Prostate gland (tissue), 2 donors: Measurements from ENCODE around the gene FAM177B. TPM values are rescaled to one million over a fixed set of nuclear protein-coding genes. Genes with fewer than 3 reads are reported as not detected.

ENCODE experiments used
- DNase-seq: peaks from one replicate; pipeline ENCODE4 v3.0.0-alpha.2; 2019; ENCODE audit warnings: low spot score
- H3K27ac ChIP-seq, 2 donors: fragments of 200-600 bp; sonication (generic); 2 replicates each; pipeline ENCODE4 v1.5.1; 2017 to 2019
- H3K27me3 ChIP-seq: fragments of 200-600 bp; sonication (generic); replicated peaks from 2 replicates; pipeline ENCODE4 v1.5.1; 2019; ENCODE audit not compliant: insufficient read depth
- H3K36me3 ChIP-seq, 2 donors: fragments of 200-600 bp; sonication (generic); 1 replicate in 1 of 2; 2 replicates in 1 of 2; pipeline versions ENCODE4 v1.5.1 to v1.8.1; 2017 to 2019
- H3K4me1 ChIP-seq: fragments of 200-600 bp; sonication (generic); replicated peaks from 2 replicates; pipeline ENCODE4 v1.5.1; 2019
- H3K4me3 ChIP-seq, 2 donors: fragments of 200-600 bp; sonication (generic); 2 replicates each; pipeline ENCODE4 v1.5.1; 2017 to 2019
- H3K9me3 ChIP-seq: fragments of 200-600 bp; sonication (generic); 2 replicates; pipeline ENCODE4 v1.5.1; 2017
- POLR2A ChIP-seq: fragments of 450-650 bp; IDR thresholded peaks from one replicate; pipeline ENCODE4 v1.6.1; 2016; ENCODE audit warnings: antibody characterized with exemption, mild to moderate bottlenecking
- POLR2AphosphoS5 ChIP-seq: sonication (generic); formaldehyde crosslinking; IDR thresholded peaks from one replicate; pipeline ENCODE4 v1.6.1; 2017; ENCODE audit warnings: antibody characterized with exemption
- WGBS: methylation state at CpG from one replicate; pipeline ENCODE4 v1.1.5; 2018; 5-methylcytosine and 5-hydroxymethylcytosine counted together
- intact Hi-C: fragments of 100-400 bp; cut with DNase I; formaldehyde crosslinking; loops from one replicate; pipeline ENCODE4 v1.14.2; 2022
- total RNA-seq, 2 donors: library from RNA; depleted of rRNA; stranded (reverse); fragments of >200 nt; gene quantifications; one replicate each; pipeline ENCODE4 v1.1.0, GENCODE V29; 2016
- TF ChIP-seq, protein P1 (sequence below), 4 experiments: fragments of 200-600 bp in 2 of 4; fragments of 450-650 bp in 2 of 4; sonication (generic) in 2 of 4; IDR thresholded peaks; 1 replicate in 3 of 4; 2 replicates in 1 of 4; pipeline ENCODE4 v1.5.1; 2016 to 2019; ENCODE audit warnings: antibody characterized with exemption in 4 of 4, mild to moderate bottlenecking in 2 of 4, moderate library complexity in 2 of 4

The FAM177B gene
- under 1 TPM; 0.23 to 0.51 TPM for total RNA-seq

DNA sequence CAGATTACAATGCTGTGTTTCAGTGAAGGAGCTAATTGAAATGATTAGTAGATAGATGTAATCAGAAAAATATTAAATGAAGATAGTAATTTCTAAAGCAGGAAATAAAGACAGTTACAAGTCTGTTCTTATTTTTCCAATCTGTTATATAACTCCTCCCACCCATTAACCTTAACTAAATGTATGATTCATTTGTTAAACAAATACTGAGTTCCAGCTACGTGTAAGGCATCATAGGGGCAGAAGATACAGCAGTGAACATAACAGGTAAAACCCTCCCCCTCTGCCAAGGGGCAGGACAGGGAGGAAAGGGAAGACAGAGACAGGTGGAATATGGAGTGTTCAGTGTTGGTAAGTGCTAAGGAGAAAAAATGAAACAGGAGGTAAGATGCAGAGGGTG is at the start of gene FAM177B:
FAM177B (plus strand) TSS at position 231 of the 400 bp plus-strand sequence. CDS start 9,344 bp downstream, outside the sequence.
- TF ChIP-seq POLR2AphosphoS5 = peak; percentile 24
- TF ChIP-seq POLR2A = no peak
- H3K4me3 ChIP-seq = no peak within 1 kb of the TSS
- no peaks in the 10 kb centered on the region for H3K36me3 ChIP-seq
- H3K4me1 ChIP-seq = no peaks in the 10 kb centered on the region
- no peaks in the 10 kb centered on the region for H3K9me3 ChIP-seq
- H3K27ac ChIP-seq = peak within 1 kb of the TSS in 1 of 2 donors; percentile 10
- H3K27me3 ChIP-seq = no peaks in the 10 kb centered on the region
- intact Hi-C loops = loop anchor here (5.0 kb wide), 2 partner anchors 345 to 385 kb away; no protein-coding TSS in a partner anchor
- DNase-seq = no peak
- 29% methylated on average over 1 of the region's 1 CpG for WGBS

GRCh38 chr1:222691016-222691415 is 46.0 kb upstream of the FAM177B start:
- no peaks in the 10 kb centered on the region for H3K9me3 ChIP-seq

DNA sequence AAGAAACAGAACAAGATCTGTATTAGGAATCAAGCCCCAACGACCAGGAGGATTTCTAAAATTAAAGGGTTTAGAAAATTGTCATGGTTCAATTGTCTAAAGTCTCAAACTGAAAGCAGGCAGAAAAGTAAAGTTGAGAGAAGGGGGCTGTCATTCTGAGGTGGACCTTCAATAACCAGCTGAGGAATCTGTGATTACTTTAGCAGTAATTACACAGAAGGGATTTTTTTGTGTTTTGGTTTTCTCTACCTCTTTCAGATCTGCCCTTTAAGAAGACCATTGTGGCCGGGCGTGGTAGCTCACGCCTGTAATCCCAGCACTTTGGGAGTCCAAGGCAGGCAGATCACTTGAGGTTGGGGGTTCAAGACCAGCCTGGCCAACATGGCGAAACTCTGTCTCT is 42.1 kb upstream of the FAM177B start:
- intact Hi-C loops = no loop called here
- no peaks in the 10 kb centered on the region for H3K36me3 ChIP-seq
- no peak overlapping the region for H3K27ac ChIP-seq
- no peaks in the 10 kb centered on the region for H3K9me3 ChIP-seq
- H3K4me1 ChIP-seq = no peaks in the 10 kb centered on the region
- no peaks in the 10 kb centered on the region for H3K27me3 ChIP-seq
- no peak for TF ChIP-seq POLR2A
- no peak for TF ChIP-seq POLR2AphosphoS5
- TF ChIP-seq, protein P1, sequence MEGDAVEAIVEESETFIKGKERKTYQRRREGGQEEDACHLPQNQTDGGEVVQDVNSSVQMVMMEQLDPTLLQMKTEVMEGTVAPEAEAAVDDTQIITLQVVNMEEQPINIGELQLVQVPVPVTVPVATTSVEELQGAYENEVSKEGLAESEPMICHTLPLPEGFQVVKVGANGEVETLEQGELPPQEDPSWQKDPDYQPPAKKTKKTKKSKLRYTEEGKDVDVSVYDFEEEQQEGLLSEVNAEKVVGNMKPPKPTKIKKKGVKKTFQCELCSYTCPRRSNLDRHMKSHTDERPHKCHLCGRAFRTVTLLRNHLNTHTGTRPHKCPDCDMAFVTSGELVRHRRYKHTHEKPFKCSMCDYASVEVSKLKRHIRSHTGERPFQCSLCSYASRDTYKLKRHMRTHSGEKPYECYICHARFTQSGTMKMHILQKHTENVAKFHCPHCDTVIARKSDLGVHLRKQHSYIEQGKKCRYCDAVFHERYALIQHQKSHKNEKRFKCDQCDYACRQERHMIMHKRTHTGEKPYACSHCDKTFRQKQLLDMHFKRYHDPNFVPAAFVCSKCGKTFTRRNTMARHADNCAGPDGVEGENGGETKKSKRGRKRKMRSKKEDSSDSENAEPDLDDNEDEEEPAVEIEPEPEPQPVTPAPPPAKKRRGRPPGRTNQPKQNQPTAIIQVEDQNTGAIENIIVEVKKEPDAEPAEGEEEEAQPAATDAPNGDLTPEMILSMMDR (IDR thresholded peaks at IDR 0.05) = no peak
- no peak overlapping the region for H3K4me3 ChIP-seq
- 83% methylated on average over 5 of the region's 5 CpGs for WGBS
- DNase-seq = no peak

More at GRCh38 chr1:222691016-222691415, 46.0 kb upstream of the FAM177B start:
- intact Hi-C loops = no loop called here
- no peak overlapping the region for H3K27ac ChIP-seq
- no peaks in the 10 kb centered on the region for H3K36me3 ChIP-seq
- no peaks in the 10 kb centered on the region for H3K27me3 ChIP-seq
- TF ChIP-seq, protein P1 (IDR thresholded peaks at IDR 0.05) = no peak
- TF ChIP-seq POLR2AphosphoS5 (no peak), POLR2A (no peak)
- no peaks in the 10 kb centered on the region for H3K4me1 ChIP-seq
- 93% methylated on average over 1 of the region's 1 CpG for WGBS
- no peak for DNase-seq
- H3K4me3 ChIP-seq = no peak overlapping the region

GRCh38 chr1:222696741-222697140 is 40.3 kb upstream of the FAM177B start:
- Histone ChIP-seq H3K4me3 (no peak overlapping the region), H3K9me3 (no peaks in the 10 kb centered on the region), H3K27ac (no peak overlapping the region), H3K36me3 (no peaks in the 10 kb centered on the region), H3K27me3 (no peaks in the 10 kb centered on the region), H3K4me1 (no peaks in the 10 kb centered on the region)
- WGBS = 93% methylated on average over 8 of the region's 8 CpGs
- no peak for DNase-seq
- TF ChIP-seq POLR2A = no peak
- TF ChIP-seq POLR2AphosphoS5 = no peak
- TF ChIP-seq, protein P1 (IDR thresholded peaks at IDR 0.05) = no peak
- intact Hi-C loops = no loop called here

DNA sequence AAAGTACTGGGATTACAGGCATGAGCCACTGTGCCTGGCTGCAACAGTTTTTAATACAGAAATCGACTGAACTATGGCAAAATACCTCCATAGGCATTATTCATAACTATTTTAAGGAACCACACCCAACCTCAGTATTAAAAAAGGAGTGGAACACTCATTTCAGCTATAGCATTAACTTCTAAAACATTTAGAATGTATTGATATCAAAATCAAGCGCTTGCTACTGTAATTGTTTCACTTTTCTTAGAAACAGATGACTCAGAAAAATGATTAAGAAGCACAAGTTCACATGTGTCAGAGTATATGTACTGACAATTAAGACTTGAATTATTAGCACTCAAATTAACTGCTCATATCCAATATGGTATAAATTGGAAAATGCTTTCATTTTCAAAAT is 39.8 kb upstream of the FAM177B start:
- TF ChIP-seq, protein P1 (IDR thresholded peaks at IDR 0.05) = no peak
- TF ChIP-seq POLR2AphosphoS5 (no peak), POLR2A (no peak)
- Histone ChIP-seq H3K27ac (no peak overlapping the region), H3K36me3 (no peaks in the 10 kb centered on the region), H3K4me3 (no peak overlapping the region), H3K27me3 (no peaks in the 10 kb centered on the region), H3K9me3 (no peaks in the 10 kb centered on the region), H3K4me1 (no peaks in the 10 kb centered on the region)
- intact Hi-C loops = no loop called here
- WGBS = 93% methylated on average over 2 of the region's 2 CpGs
- no peak for DNase-seq
